GM06990 (cell line): ENCODE data around the gene FILIP1.
A peak's percentile ranks its signal among the peaks of the same experiment; 100 is the strongest.

Experiments
- DNase-seq: peaks from one replicate; pipeline ENCODE4 v3.0.0-alpha.2; 2011; ENCODE audit not compliant: insufficient read length; ENCODE audit errors: extremely low read depth
- H3K27me3 ChIP-seq: replicated peaks from 2 replicates; pipeline ENCODE4 v1.6.0; 2011; ENCODE audit warnings: low read length; ENCODE audit not compliant: control insufficient read depth, insufficient read depth
- H3K36me3 ChIP-seq: 2 replicates; pipeline ENCODE4 v1.5.1; 2011; ENCODE audit warnings: low read length; ENCODE audit not compliant: control insufficient read depth, insufficient read depth
- H3K4me3 ChIP-seq: replicated peaks from 2 replicates; pipeline ENCODE4 v1.5.1; 2011; ENCODE audit warnings: low read depth, mild to moderate bottlenecking, control low read depth, low read length
- TF ChIP-seq, protein P1 (sequence below): IDR thresholded peaks from 2 replicates; pipeline ENCODE4 v1.5.1; 2011; ENCODE audit warnings: low read length, control low read depth, mild to moderate bottlenecking, inconsistent platforms; ENCODE audit not compliant: insufficient read depth, poor library complexity, severe bottlenecking

Gene FILIP1

GRCh38 chr6:75512591-75512990, 19.0 kb upstream of the FILIP1 start:
- DNase-seq, result no peak
- no peak overlapping the region for H3K4me3 ChIP-seq
- H3K27me3 ChIP-seq, result no peaks in the 10 kb centered on the region
- no peaks in the 10 kb centered on the region for H3K36me3 ChIP-seq
- TF ChIP-seq, protein P1, sequence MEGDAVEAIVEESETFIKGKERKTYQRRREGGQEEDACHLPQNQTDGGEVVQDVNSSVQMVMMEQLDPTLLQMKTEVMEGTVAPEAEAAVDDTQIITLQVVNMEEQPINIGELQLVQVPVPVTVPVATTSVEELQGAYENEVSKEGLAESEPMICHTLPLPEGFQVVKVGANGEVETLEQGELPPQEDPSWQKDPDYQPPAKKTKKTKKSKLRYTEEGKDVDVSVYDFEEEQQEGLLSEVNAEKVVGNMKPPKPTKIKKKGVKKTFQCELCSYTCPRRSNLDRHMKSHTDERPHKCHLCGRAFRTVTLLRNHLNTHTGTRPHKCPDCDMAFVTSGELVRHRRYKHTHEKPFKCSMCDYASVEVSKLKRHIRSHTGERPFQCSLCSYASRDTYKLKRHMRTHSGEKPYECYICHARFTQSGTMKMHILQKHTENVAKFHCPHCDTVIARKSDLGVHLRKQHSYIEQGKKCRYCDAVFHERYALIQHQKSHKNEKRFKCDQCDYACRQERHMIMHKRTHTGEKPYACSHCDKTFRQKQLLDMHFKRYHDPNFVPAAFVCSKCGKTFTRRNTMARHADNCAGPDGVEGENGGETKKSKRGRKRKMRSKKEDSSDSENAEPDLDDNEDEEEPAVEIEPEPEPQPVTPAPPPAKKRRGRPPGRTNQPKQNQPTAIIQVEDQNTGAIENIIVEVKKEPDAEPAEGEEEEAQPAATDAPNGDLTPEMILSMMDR, result no peak

DNA sequence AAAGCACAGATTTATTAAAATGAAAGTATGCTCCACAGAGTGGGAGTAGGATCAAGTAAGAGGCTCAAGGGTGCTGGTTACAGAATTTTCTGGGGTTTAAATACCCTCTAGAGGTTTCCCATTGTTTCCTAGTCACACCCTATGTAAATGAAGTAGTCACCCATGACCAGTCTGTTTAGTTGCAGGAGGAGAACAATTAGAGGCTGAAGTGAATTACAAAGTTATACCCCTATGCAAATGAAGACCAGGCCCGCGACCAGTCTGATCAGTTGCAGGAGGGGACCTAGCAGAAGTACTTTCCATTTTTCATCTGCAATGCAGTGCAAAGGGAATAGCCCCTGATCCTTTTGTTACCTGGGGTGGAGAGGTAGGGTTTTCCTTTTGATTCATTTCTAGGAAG, 11.8 kb upstream of the FILIP1 start:
- Histone ChIP-seq H3K27me3 (no peaks in the 10 kb centered on the region), H3K36me3 (no peaks in the 10 kb centered on the region), H3K4me3 (no peak overlapping the region)
- TF ChIP-seq, protein P1, result no peak
- no peak for DNase-seq

DNA sequence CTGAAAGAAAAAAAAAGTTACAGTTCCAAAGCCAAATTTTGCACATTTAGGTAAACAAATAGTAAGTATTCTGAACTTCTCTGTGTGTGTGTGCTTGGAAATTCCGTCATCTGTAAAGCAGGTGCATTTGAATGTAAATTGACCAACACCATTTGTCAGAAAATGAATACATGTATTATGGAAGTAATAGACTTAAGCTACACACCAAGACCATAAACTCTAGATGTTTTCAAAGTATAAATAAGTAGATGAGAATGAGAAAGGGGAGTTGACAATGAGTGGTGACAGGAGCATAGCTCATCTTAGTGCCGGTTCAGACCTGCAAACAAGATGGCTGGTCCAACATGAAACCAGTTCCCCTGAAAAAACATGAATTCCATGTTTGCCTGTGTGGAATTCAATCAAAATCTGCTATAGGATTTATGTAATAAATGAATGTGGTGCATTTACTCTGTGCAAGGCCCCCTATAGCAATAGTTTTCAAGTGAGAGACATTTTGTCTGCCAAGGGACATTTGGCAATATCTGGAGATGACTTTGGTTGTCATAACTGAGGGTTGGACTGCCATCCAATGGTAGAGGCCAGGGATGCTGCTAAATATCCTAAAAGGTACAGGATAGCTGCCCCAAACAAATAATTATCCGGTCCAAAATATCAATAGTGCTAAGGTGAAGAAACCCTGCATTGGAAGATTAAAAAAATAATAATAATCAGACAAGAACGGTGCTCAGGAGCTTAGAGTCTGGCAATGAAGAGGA, 11.0 kb upstream of the FILIP1 start:
- no peak for DNase-seq
- Histone ChIP-seq H3K4me3 (no peak overlapping the region), H3K36me3 (no peaks in the 10 kb centered on the region), H3K27me3 (no peaks in the 10 kb centered on the region)
- TF ChIP-seq, protein P1, result peak; percentile 19

DNA sequence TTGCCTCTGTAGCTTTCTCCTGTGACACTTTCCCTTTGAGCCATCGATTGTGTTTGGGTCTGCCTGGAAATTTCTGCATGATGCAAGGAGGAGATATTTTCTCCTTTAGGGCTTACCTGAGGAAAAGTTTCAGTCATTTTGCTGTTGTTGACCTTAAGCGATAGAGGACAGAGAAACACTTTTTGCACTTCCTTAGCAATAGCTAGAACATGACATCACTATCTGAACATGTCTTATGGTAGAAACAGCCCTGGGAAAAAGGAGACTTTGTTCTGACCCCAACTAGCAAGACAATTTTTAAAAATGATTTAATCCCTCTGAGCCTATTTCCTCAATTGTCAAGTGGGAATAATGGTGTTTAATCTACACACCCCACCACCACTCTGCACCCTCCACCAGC, 9.7 kb upstream of the FILIP1 start:
- no peak overlapping the region for H3K4me3 ChIP-seq
- no peaks in the 10 kb centered on the region for H3K36me3 ChIP-seq
- H3K27me3 ChIP-seq, result no peaks in the 10 kb centered on the region
- no peak for DNase-seq
- TF ChIP-seq, protein P1, result no peak

DNA sequence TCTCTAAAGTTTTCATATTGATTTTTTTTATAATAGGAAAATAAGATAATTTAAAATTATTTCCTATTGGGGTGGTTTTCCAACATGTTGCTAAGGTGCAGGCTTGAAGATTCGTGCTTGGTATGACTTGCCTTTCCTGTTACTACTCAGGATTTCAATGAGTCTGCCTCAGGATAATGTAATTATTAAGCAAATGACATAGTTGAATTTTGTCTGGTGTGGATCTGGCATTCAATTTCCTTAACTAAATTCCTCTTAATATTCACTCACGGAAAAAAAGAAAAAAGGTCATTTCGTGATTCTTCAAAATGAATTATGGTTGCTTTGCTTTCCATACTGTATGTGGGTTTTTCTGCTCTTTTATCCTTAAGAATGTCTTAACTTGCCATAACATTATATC, 9.3 kb upstream of the FILIP1 start:
- H3K36me3 ChIP-seq, result no peaks in the 10 kb centered on the region
- DNase-seq, result no peak
- TF ChIP-seq, protein P1, result no peak

More for the DNA sequence above, 9.3 kb upstream of the FILIP1 start:
- no peaks in the 10 kb centered on the region for H3K27me3 ChIP-seq
- H3K4me3 ChIP-seq, result no peak overlapping the region
